ENCODE results near the gene CARHSP1.
"Not testable (repeated sequence)": the region's sequence is repeated elsewhere in the genome, so short reads cannot be mapped to it uniquely, and the experiment has no call there.

CARHSP1 gene

DNA sequence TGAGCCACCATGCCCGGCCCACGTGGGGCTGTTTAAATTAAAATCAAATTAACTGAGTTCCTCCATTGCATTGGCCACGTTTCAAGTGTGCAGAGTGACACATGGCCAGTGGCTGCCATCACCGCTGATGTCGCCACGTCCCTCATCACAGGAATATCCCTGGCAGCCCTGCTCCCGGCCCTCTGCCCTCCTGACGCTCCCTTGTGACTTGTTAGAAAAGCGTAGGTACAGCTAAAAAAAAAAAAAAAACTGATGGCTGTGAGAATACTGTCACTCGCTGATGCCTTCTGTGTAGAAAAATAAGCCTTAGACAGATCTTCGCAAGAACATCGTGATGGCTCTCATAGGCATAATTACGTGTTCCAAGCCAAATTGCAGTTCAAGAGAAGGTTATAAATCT lies 21.7 kb downstream of the CARHSP1 start:
- no peak overlapping the region for H3K4me2 ChIP-seq (ENCODE audit: low read length)
- H3K9me2 ChIP-seq (ENCODE audit: low read depth, low read length): no peaks in the 10 kb centered on the region
- H2AFZ ChIP-seq (ENCODE audit: low read length): no peak overlapping the region
- H3F3A ChIP-seq (ENCODE audit: insufficient read depth, low read length): no peaks in the 10 kb centered on the region
- no peak overlapping the region for H3K4me3 ChIP-seq (ENCODE audit: low read depth, low read length, poor library complexity, severe bottlenecking)
- no peaks in the 10 kb centered on the region for H3K27me3 ChIP-seq (ENCODE audit: insufficient read depth, low read length)
- H3K27ac ChIP-seq (ENCODE audit: low read depth, low read length, poor library complexity, severe bottlenecking): no peak overlapping the region
- H3K79me2 ChIP-seq (ENCODE audit: insufficient read depth, low read length): no peaks in the 10 kb centered on the region
- H4K20me1 ChIP-seq (ENCODE audit: insufficient read depth, low read length): no peaks in the 10 kb centered on the region
- H3K4me1 ChIP-seq (ENCODE audit: insufficient read depth, low read length, severe bottlenecking): no peaks in the 10 kb centered on the region
- peaks cover 56% of the 10 kb centered on the region for H3K36me3 ChIP-seq (ENCODE audit: insufficient read depth, low read length)
- no peaks in the 10 kb centered on the region for H3K9me3 ChIP-seq (ENCODE audit: low read length)
- no peak overlapping the region for H3K9ac ChIP-seq (ENCODE audit: low read length)
- TF ChIP-seq, protein P1, sequence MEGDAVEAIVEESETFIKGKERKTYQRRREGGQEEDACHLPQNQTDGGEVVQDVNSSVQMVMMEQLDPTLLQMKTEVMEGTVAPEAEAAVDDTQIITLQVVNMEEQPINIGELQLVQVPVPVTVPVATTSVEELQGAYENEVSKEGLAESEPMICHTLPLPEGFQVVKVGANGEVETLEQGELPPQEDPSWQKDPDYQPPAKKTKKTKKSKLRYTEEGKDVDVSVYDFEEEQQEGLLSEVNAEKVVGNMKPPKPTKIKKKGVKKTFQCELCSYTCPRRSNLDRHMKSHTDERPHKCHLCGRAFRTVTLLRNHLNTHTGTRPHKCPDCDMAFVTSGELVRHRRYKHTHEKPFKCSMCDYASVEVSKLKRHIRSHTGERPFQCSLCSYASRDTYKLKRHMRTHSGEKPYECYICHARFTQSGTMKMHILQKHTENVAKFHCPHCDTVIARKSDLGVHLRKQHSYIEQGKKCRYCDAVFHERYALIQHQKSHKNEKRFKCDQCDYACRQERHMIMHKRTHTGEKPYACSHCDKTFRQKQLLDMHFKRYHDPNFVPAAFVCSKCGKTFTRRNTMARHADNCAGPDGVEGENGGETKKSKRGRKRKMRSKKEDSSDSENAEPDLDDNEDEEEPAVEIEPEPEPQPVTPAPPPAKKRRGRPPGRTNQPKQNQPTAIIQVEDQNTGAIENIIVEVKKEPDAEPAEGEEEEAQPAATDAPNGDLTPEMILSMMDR (IDR thresholded peaks at IDR 0.05; ENCODE audit: low read length): no peak
- TF ChIP-seq EZH2 (IDR thresholded peaks at IDR 0.05; ENCODE audit: borderline replicate concordance, low read length): no peak

DNA sequence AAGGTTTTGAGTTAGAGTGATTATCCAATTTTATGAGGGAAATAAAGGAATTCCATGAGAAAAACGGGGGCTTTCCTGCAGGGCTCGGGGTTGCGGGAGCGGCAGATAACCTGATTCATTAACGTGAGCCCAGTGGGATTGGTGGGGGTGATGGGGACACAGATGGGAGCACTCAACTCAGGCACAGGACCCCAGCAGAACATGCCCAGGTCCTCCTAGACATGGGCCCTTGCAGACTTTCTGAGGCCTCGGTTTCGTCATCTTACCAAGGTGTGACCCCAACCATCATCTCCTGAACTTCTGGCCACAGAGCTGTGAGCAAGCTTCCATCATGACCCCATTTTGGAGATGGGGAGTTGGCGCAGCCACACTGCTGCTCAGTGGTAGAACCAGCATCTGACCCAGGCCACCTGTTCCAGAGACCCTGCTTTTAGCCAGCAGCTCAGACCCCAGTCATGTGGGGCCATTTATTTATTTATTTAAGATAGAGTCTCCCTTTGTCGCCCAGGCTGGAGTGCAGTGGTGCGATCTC lies 22.3 kb downstream of the CARHSP1 start:
- Histone ChIP-seq H3F3A (ENCODE audit: insufficient read depth, low read length) (no peaks in the 10 kb centered on the region), H2AFZ (ENCODE audit: low read length) (no peak overlapping the region), H3K27me3 (ENCODE audit: insufficient read depth, low read length) (no peaks in the 10 kb centered on the region), H3K36me3 (ENCODE audit: insufficient read depth, low read length) (peaks cover 50% of the 10 kb centered on the region), H3K9me3 (ENCODE audit: low read length) (no peaks in the 10 kb centered on the region), H3K4me3 (ENCODE audit: low read depth, low read length, poor library complexity, severe bottlenecking) (no peak overlapping the region), H3K4me2 (ENCODE audit: low read length) (no peak overlapping the region), H3K27ac (ENCODE audit: low read depth, low read length, poor library complexity, severe bottlenecking) (no peak overlapping the region), H3K4me1 (ENCODE audit: insufficient read depth, low read length, severe bottlenecking) (no peaks in the 10 kb centered on the region), H3K9me2 (ENCODE audit: low read depth, low read length) (no peaks in the 10 kb centered on the region), H3K79me2 (ENCODE audit: insufficient read depth, low read length) (no peaks in the 10 kb centered on the region), H4K20me1 (ENCODE audit: insufficient read depth, low read length) (no peaks in the 10 kb centered on the region), H3K9ac (ENCODE audit: low read length) (no peak overlapping the region)
- no peak for TF ChIP-seq EZH2 (IDR thresholded peaks at IDR 0.05; ENCODE audit: borderline replicate concordance, low read length)
- TF ChIP-seq, protein P1 (IDR thresholded peaks at IDR 0.05; ENCODE audit: low read length): no peak

DNA sequence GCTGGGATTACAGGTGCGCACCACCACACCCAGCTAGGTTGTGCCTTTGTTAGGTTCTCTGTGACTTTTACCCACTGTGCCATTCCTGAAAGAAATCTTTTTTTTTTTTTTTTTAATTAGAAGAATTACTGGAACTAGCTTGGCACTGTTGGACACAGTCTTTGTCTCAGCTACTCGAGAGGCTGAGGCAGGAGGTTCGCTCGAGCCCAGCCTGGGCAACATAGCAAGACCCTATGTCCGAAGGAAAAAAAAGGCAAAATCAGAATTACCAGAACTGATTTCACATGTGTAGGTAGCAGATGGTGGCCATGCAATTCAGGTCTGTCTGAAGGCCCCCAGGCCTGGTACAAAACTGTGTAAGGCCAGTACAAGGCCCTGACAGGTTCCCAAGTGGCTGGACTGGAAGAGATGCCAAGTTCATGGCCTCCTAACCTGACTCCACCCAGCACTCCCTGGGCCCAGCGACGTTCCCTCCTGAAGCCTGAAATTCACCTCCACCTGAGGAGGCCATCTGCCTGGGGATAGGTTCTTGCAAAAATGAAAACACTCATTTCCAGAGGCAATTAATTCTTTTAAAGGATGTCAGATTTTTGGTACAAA lies 23.0 kb downstream of the CARHSP1 start:
- H3K36me3 ChIP-seq (ENCODE audit: insufficient read depth, low read length): peaks cover 46% of the 10 kb centered on the region
- no peak overlapping the region for H3K4me3 ChIP-seq (ENCODE audit: low read depth, low read length, poor library complexity, severe bottlenecking)
- no peaks in the 10 kb centered on the region for H4K20me1 ChIP-seq (ENCODE audit: insufficient read depth, low read length)
- no peak overlapping the region for H3K9ac ChIP-seq (ENCODE audit: low read length)
- no peak overlapping the region for H3K4me2 ChIP-seq (ENCODE audit: low read length)
- H3K9me3 ChIP-seq (ENCODE audit: low read length): no peaks in the 10 kb centered on the region
- H3K9me2 ChIP-seq (ENCODE audit: low read depth, low read length): no peaks in the 10 kb centered on the region
- no peaks in the 10 kb centered on the region for H3K4me1 ChIP-seq (ENCODE audit: insufficient read depth, low read length, severe bottlenecking)
- no peaks in the 10 kb centered on the region for H3K27me3 ChIP-seq (ENCODE audit: insufficient read depth, low read length)
- TF ChIP-seq EZH2 (IDR thresholded peaks at IDR 0.05; ENCODE audit: borderline replicate concordance, low read length): no peak
- TF ChIP-seq, protein P1 (IDR thresholded peaks at IDR 0.05; ENCODE audit: low read length): no peak
- H3K79me2 ChIP-seq (ENCODE audit: insufficient read depth, low read length): no peaks in the 10 kb centered on the region
- no peaks in the 10 kb centered on the region for H3F3A ChIP-seq (ENCODE audit: insufficient read depth, low read length)
- no peak overlapping the region for H2AFZ ChIP-seq (ENCODE audit: low read length)
- no peak overlapping the region for H3K27ac ChIP-seq (ENCODE audit: low read depth, low read length, poor library complexity, severe bottlenecking)

DNA sequence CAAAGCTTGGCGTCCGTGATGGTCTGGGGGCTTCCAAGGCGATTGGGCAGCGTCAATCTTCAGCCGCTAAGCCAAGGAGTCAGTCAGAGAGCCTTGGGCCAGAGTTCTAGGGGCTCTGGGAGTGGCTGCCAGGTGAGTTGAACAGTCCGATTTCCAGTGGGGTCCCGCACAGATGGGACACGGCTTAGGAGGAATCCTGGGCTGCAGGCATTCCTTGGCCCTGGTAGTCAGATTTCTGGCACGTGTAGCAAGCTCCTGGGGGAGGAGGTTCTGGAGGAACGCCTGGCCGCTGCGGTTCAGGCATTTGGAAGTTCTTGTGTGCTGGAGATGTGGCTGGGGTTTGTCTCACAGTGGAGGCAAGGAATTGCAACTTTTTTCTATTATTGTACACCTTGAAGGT lies 25.5 kb downstream of the CARHSP1 start:
- not testable (repeated sequence) for H3K4me3 ChIP-seq (ENCODE audit: low read depth, low read length, poor library complexity, severe bottlenecking); H4K20me1 ChIP-seq (ENCODE audit: insufficient read depth, low read length); H3K4me1 ChIP-seq (ENCODE audit: insufficient read depth, low read length, severe bottlenecking); H3K27me3 ChIP-seq (ENCODE audit: insufficient read depth, low read length); H3K9me2 ChIP-seq (ENCODE audit: low read depth, low read length); H3K9ac ChIP-seq (ENCODE audit: low read length); H3K79me2 ChIP-seq (ENCODE audit: insufficient read depth, low read length); H2AFZ ChIP-seq (ENCODE audit: low read length); H3K9me3 ChIP-seq (ENCODE audit: low read length); H3K4me2 ChIP-seq (ENCODE audit: low read length); H3K27ac ChIP-seq (ENCODE audit: low read depth, low read length, poor library complexity, severe bottlenecking); H3F3A ChIP-seq (ENCODE audit: insufficient read depth, low read length)
- H3K36me3 ChIP-seq (ENCODE audit: insufficient read depth, low read length): peaks cover 22% of the 10 kb centered on the region; the same call in 1 of the 2 replicates

DNA sequence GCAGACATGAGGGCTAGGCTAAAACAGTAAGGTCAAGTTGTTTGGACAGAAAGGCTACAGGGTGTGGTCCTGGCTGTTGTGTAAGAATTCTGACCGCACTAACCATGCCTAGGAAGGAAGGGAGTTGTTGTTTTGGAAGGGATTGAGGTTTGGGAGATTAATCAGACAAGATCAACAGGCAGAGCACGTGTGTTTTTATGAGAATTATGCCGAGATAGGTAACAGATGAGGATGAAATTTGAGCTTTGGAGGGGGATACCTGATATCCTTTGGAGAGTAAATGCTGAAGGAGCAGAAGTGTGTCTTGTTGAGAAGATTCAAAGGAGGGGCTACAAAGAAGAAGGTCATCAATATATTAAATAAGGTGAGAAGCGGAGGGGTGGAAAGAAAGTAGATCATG lies 26.8 kb downstream of the CARHSP1 start:
- H4K20me1 ChIP-seq (ENCODE audit: insufficient read depth, low read length): not testable (repeated sequence)

More for the DNA sequence above, 26.8 kb downstream of the CARHSP1 start:
- not testable (repeated sequence) for H3K4me2 ChIP-seq (ENCODE audit: low read length); H3K9me3 ChIP-seq (ENCODE audit: low read length); H3K9ac ChIP-seq (ENCODE audit: low read length); H3K27ac ChIP-seq (ENCODE audit: low read depth, low read length, poor library complexity, severe bottlenecking); H3K9me2 ChIP-seq (ENCODE audit: low read depth, low read length); H3K4me1 ChIP-seq (ENCODE audit: insufficient read depth, low read length, severe bottlenecking); H3K4me3 ChIP-seq (ENCODE audit: low read depth, low read length, poor library complexity, severe bottlenecking); H3F3A ChIP-seq (ENCODE audit: insufficient read depth, low read length); H3K79me2 ChIP-seq (ENCODE audit: insufficient read depth, low read length); H2AFZ ChIP-seq (ENCODE audit: low read length); H3K27me3 ChIP-seq (ENCODE audit: insufficient read depth, low read length)
- peaks cover 10% of the 10 kb centered on the region; the same call in 1 of the 2 replicates for H3K36me3 ChIP-seq (ENCODE audit: insufficient read depth, low read length)

All from OCI-LY1 (cell line).